Left cardiac atrium (tissue), 4 donors: ENCODE measurements around the gene XKRX. TPM values are rescaled to one million over a fixed set of nuclear protein-coding genes. Genes with fewer than 3 reads are reported as not detected.
A peak's percentile ranks its signal among the peaks of the same experiment; 100 is the strongest.

Experiments used
- ATAC-seq, 2 donors: fragments of 200-7000 bp; cut with Tn5 transposase; one replicate each; pipeline ENCODE4 v1.9.1; 2020; ENCODE audit warnings: mild to moderate bottlenecking in 2 of 2, moderate library complexity in 2 of 2
- DNase-seq: peaks from one replicate; pipeline ENCODE4 v3.0.0-alpha.2; 2020
- intact Hi-C, 2 donors: fragments of 100-400 bp; cut with DNase I; formaldehyde crosslinking; loops; one replicate each; pipeline versions ENCODE4 v1.14.1 to v1.15.1; 2022 to 2023
- total RNA-seq, 2 donors: library from RNA; stranded (reverse); fragmentation: NEBNext Ultra II Directional; extraction: Animal tissue kit (Norgen Biotek cat#: 25700); gene quantifications; one replicate each; pipeline ENCODE4 v1.2.1, GENCODE V29; 2021
- donor health status: DM: no; HTN: yes; CAD: no.
- donor health status: DM: no; HTN: yes; CAD: no; lungs with severe emphysema.
- donor health status: DM: yes; HTN: yes; CAD: no.
- donor health status: Dilated cardiomyopathy.

Gene XKRX
- total RNA-seq, 2 donors from 2014 or later, result not detected

DNA sequence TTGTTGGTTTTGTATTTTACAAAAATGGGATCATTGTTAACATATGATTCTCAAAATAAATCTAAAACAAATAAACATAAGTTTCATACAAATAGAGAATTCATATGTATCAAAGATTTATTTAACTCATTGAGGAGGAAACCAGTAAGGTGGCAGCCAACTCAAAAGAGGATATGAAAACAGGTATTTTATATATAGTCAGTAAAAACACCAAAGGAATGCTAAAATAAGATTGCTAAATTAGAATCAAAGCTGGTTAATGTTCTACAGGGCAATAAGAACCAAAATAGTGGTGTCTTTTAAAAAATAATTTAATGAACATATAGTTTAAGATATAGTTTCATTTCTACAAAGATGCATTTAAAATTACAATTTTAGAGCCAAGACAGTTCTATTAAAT is 23.1 kb downstream of the XKRX start:
- intact Hi-C loops, result no loop called here
- ATAC-seq (no peak), DNase-seq (no peak)

DNA sequence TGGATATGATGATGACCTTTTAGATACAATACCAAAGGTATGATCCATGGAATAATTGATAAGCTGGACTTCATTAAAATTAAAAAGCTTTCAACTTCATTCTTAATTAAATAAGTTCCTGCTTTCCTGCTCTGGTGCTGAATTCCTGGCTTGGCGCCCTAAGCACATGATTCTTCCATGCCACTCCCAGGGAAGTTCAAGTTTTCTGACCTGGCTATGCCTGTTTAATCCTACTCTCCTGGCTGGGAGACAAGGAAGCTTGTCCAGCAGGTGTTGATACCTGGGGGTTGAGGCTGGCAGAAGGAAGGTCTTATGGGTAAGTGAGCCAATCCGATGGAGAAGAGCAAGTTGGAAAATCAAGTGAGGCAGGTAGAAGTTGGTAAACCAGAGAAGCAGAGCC is 24.3 kb downstream of the XKRX start:
- DNase-seq, result no peak
- intact Hi-C loops, result no loop called here
- no peak for ATAC-seq

DNA sequence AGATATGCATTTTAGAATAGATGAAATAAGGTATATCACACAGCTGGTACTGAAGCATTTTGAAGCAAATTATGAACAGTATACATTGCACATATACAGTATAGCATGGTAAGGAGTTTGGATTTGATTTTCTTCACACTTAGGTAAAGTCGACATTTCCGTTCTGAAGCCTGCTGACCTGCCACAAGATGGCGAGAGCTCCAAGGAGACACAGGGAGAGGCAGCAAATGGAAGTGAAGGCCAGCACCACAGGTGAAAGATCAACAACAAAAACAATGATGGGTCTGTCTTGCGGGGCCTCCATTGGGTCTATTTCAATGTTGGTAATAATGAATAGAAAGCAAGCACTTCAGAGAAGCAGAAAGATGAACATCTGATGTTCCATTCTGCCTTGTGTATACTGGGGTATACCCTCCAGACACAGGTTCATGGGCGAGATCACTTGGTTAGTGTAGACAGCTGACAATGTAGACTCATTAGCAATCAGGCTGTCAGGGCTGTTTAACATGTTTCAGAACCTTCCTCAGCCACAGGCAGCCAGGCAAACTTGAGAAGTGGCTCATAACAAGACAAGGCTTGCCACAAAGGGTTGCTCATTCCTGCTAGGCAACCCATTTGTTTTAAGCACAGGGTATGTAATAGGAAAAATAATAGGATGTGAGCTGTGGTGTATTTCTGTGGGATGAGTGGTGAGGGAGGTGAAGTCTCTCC is 33.2 kb downstream of the XKRX start:
- ATAC-seq, result no peak
- intact Hi-C loops, result loop anchor here in 1 of 2 donors (5.0 kb wide), 1 partner anchor 392 kb away; no protein-coding TSS in a partner anchor
- no peak for DNase-seq

DNA sequence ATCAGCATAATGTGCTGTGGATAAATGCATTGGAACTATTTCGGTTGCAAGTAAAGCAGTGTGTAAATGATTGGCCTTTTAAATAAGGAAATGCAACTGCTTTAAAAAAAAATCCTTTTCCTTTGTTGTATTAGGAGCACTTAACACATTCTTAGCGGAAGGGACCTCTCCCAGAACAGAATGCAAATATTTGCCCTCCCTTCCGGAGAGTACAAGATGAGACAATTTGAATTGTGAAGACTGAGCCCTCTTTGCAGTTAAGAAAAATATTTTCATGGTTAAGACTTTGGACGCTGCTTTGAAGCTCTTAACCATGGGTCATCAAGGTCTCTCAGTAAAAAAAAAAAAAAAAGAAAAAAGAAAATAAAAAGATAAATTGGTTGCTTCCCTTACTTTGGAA is 45.1 kb downstream of the XKRX start:
- intact Hi-C loops, result no loop called here

DNA sequence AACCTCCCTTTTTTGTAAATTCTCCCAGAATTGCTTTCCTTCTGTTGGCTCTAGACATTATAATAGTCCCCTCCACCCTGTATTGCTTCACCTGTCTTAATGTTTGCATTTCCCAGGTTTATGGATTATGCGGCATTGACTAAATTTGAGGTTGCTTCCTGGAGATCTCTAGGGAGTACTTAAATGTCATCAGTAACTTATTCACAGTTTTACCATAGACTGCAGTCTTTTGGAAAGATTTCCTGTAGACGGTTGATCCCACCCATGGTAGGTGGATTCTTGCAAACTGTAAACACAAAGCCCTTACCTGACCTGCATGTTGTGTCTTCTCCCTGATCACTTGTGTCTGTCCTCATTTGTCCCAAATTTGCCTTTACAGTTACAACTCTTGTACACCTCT is 48.3 kb downstream of the XKRX start:
- ATAC-seq (no peak), DNase-seq (no peak)
- intact Hi-C loops, result no loop called here

More for the DNA sequence above, 45.1 kb downstream of the XKRX start:
- ATAC-seq, result no peak
- no peak for DNase-seq

DNA sequence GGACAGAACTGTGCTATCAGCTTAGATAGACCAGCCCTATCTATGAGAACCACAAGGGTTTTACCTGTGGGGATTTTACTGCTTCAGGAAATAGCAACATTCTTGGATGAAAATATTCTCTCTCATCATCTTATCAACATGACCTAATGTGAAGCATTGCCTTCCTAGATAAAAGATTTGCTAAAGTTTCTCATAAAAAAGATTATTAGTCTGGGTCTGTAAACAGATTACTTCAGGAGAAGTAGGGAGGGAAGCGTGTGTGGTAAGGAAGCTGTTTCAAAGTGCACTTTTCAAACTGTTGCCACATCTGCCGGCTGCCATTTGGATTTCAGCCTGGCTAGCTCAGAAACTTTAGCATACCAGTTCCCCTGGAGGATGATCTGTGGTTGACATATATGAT is 54.4 kb downstream of the XKRX start, which contains the start of gene NOX1:
Gene NOX1, minus strand, starts transcription at position 35 of the 400 bp plus-strand sequence. CDS start 220 bp downstream, outside the sequence.
- DNase-seq (no peak), ATAC-seq (peak in 1 of 2 donors; percentile 58)
- intact Hi-C loops, result no loop called here

DNA sequence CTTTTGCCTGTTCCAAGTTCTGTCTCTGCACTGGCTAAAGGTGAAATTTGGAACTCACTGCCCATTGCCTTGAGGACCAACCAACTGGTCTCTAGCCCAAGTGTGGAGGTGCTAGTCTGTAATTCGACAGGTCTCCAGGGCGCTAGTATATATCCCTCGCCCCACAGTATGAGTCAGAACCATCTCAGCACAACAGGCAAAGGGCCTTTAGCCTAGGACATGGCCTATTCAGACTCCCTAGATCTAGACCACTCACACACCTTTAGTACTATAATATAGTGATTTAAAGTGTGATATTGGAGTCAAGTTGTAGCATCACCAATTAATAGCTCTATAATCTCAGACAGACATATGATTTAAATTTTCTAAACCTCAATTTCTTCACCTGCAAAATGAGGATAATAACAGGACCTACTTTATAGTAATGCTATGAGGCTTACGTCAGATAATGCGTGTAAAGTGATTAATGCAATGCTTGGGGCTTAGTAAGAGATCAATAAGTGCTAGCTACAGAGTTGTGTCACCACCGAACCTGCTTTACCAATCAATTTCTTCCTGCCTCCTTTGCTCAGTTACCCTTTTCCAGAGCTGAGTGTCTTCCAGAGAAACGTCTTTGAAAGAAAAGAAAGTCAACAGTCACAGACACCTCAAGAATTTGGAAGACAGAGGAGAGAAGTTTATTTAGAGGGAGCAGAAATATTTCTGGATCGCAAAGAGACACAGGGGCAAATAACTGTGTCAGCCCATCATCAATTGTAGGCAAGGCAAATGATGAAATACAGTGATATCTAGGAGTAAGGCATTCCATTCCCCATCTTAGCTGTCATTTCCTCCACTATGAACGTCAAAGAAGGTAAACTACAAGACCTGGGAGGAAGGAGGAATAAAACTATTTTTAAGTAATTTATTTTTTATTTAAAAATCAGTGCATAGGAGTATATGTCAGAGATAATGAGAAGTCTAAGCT is 56.8 kb downstream of the XKRX start:
- DNase-seq (no peak), ATAC-seq (peak in 1 of 2 donors; percentile 80)
- intact Hi-C loops, result no loop called here

DNA sequence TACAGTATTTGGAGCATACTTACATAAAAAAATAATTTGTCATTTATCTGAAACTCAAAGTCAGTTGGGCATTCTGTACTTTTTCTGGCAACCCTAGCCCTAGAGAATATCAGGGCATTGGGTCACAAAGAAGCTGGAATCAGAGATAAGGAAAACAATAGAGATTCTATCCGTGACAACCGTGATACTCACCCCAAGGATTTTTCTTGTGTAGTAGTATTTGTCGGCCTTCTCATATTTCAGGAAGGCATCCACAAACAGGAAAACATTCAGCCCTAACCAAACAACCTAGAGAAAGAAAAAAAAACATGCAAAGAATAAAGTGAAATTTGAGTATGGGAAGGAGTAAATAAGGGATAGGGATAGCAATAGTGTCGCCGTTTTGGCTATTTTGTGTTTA is 58.2 kb downstream of the XKRX start:
- intact Hi-C loops, result no loop called here
- DNase-seq (no peak), ATAC-seq (no peak)

DNA sequence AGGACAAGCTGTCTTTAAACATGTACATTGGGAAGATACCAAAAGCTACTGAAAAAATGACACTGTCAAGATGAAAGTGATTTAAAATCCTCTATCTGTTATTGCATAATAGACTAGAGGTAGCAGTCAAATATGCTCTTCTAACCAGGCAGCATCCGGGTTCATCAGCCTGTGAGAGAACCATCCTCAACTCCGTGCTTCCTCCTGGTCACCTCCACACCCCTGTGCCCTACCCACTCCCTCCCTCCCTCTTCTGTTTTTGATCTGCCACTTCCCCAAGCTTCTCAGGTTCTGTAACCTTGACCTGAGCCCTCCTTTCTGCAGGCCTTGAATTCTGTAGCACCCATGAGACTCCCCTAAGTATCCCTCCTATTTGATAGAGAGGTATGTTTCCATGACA is 60.4 kb downstream of the XKRX start:
- ATAC-seq (no peak), DNase-seq (no peak)
- intact Hi-C loops, result no loop called here

DNA sequence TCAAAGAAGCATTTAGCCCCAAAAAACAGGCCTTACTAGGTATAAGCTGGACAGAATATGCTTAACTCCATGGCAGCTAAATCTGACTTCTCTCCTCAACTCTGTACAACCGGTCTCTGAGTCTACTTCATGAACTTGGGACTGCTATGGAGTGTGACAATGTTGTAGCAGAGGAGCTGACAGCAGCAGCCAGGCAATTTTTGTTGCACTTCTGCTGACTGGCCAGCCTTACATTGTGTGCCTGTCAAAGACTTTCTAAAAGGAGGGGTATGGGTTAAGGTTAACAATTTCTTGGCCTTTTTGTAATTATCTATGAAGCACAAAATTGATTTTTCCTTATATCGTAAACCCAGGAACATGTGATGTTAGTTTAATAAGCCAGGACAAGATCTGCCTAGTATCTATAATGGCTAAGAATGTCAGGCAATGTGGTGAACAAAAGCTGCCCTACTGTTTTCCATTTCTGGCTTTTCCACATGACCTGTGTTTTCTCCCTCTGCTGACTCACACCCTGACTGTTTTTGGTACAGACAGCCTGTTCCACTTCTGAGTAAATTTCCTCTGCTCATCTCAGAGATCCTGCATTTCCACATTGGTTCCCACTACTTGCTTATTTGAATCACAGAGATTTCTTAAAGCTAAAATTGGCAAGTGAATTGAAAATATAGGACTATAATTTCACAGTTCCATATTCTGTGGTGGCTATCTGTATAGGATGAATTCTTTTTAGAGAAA is 63.9 kb downstream of the XKRX start:
- ATAC-seq, result peak in 1 of 2 donors; percentile 51
- DNase-seq, result no peak
- intact Hi-C loops, result no loop called here

Other genes starting within 250 kb of the XKRX start
- 1 to 10 TPM; 3.6 to 5.8 TPM for gene SYTL4, start 196.8 kb downstream of the XKRX start, total RNA-seq
- gene CSTF2, start 108.5 kb downstream of the XKRX start, total RNA-seq, result 1 to 10 TPM; 7.1 to 7.5 TPM
- gene NOX1, start 54.6 kb downstream of the XKRX start, total RNA-seq, result not detected
- not detected for gene ARL13A, start 40.8 kb upstream of the XKRX start, total RNA-seq
- gene TRMT2B, start 123.2 kb upstream of the XKRX start, total RNA-seq, result 10 to 100 TPM; 14.3 to 15.6 TPM
- under 1 TPM in 1 of 2 donors, not detected in 1; 0.41 TPM for gene TMEM35A, start 150.0 kb upstream of the XKRX start, total RNA-seq
- under 1 TPM; 0.42 to 0.88 TPM for gene CENPI, start 169.3 kb upstream of the XKRX start, total RNA-seq